HepG2 (cell line): ENCODE measurements around the gene CYP2U1. TPM values are rescaled to one million over a fixed set of nuclear protein-coding genes. Genes with fewer than 3 reads are reported as not detected.
A peak's percentile ranks its signal among the peaks of the same experiment; 100 is the strongest.

Source experiments
- ATF1 ChIP-seq: IDR thresholded peaks from 2 replicates; pipeline ENCODE4 v1.6.1; 2016; ENCODE audit warnings: mild to moderate bottlenecking, control low read depth
- ATF4 ChIP-seq, 2 experiments: fragments of 450-650 bp in 1 of 2; sonication (generic) in 1 of 2; formaldehyde crosslinking; IDR thresholded peaks; 2 replicates each; pipeline versions ENCODE4 v1.5.0 to v1.8.0; 2020 to 2022; ENCODE audit warnings: mild to moderate bottlenecking in 1 of 2, missing genetic modification reagents in 1 of 2
- BCL6 ChIP-seq: IDR thresholded peaks from 2 replicates; pipeline ENCODE4 v1.6.1; 2016; ENCODE audit warnings: missing genetic modification reagents, missing compliant biosample characterization
- CENPBD1 ChIP-seq: sonication (generic); formaldehyde crosslinking; IDR thresholded peaks from 2 replicates; pipeline ENCODE4 v1.8.0; 2022; ENCODE audit warnings: missing genetic modification reagents, low read depth, mild to moderate bottlenecking, borderline replicate concordance
- ELF1 ChIP-seq: sonication (generic); formaldehyde crosslinking; IDR thresholded peaks from 2 replicates; pipeline ENCODE4 v1.4.0; 2020; ENCODE audit warnings: missing genetic modification reagents
- HNF4G ChIP-seq, 2 experiments: sonication (generic) in 1 of 2; formaldehyde crosslinking in 1 of 2; IDR thresholded peaks; 2 replicates each; pipeline versions ENCODE4 v1.4.0 to v1.6.1; 2011 to 2020; ENCODE audit warnings: borderline replicate concordance in 2 of 2, low read depth in 2 of 2, mild to moderate bottlenecking in 2 of 2, low read length in 1 of 2, missing genetic modification reagents in 1 of 2, moderate library complexity in 1 of 2
- NFE2L1 ChIP-seq: sonication (generic); formaldehyde crosslinking; IDR thresholded peaks from 2 replicates; pipeline ENCODE4 v1.4.0; 2020; ENCODE audit warnings: missing genetic modification reagents, mild to moderate bottlenecking, borderline replicate concordance
- PRDM10 ChIP-seq: sonication (generic); formaldehyde crosslinking; IDR thresholded peaks from 2 replicates; pipeline ENCODE4 v1.4.0; 2020; ENCODE audit warnings: low read depth, missing genetic modification reagents
- SIN3A ChIP-seq: IDR thresholded peaks from 2 replicates; pipeline ENCODE4 v1.6.1; 2011; ENCODE audit warnings: low read depth, mild to moderate bottlenecking, control low read depth, low read length, borderline replicate concordance
- THRA ChIP-seq: sonication (generic); formaldehyde crosslinking; IDR thresholded peaks from 2 replicates; pipeline ENCODE4 v1.4.0; 2020; ENCODE audit warnings: missing genetic modification reagents, borderline replicate concordance
- U2AF1 ChIP-seq: fragments of 200-400 bp; formaldehyde crosslinking; optimal IDR thresholded peaks from 2 replicates; pipeline ENCODE3; 2017; ENCODE audit warnings: mild to moderate bottlenecking, low read depth, low read length
- ZMAT3 ChIP-seq: sonication (generic); formaldehyde crosslinking; conservative IDR thresholded peaks from 2 replicates; pipeline ENCODE4 v1.7.0; 2021; ENCODE audit warnings: missing genetic modification reagents
- ZMYM4 ChIP-seq: sonication (generic); formaldehyde crosslinking; IDR thresholded peaks from 2 replicates; pipeline ENCODE4 v1.8.1; 2023; ENCODE audit warnings: mild to moderate bottlenecking, missing genetic modification reagents
- ZNF101 ChIP-seq: sonication (generic); formaldehyde crosslinking; IDR thresholded peaks from 2 replicates; pipeline ENCODE4 v1.4.0; 2020; ENCODE audit warnings: mild to moderate bottlenecking, low read depth, missing genetic modification reagents, borderline replicate concordance
- ZNF205 ChIP-seq: IDR thresholded peaks from 2 replicates; pipeline ENCODE4 v1.6.1; 2018; ENCODE audit warnings: missing biosample characterization, missing genetic modification reagents
- ZNF597 ChIP-seq: sonication (generic); formaldehyde crosslinking; IDR thresholded peaks from 2 replicates; pipeline ENCODE4 v1.5.0; 2020; ENCODE audit warnings: missing genetic modification reagents
- ZNF672 ChIP-seq: sonication (generic); formaldehyde crosslinking; IDR thresholded peaks from 2 replicates; pipeline ENCODE4 v1.8.1; 2022; ENCODE audit warnings: missing genetic modification reagents
- ZNF737 ChIP-seq: sonication (generic); formaldehyde crosslinking; IDR thresholded peaks from 2 replicates; pipeline ENCODE4 v1.5.0; 2020; ENCODE audit warnings: missing genetic modification reagents, mild to moderate bottlenecking, borderline replicate concordance
- ZNF782 ChIP-seq: sonication (generic); formaldehyde crosslinking; IDR thresholded peaks from 2 replicates; pipeline ENCODE4 v1.4.0; 2020; ENCODE audit warnings: missing genetic modification reagents, mild to moderate bottlenecking, borderline replicate concordance
- polyA plus RNA-seq, 8 experiments: library from polyadenylated mRNA; depleted of rRNA in 3 of 8; stranded (reverse) in 7 of 8; unstranded in 1 of 8; fragments of >200 nt; fragmentation: Illumina TruSeq in 4 of 8; extraction: Trizol in 4 of 8; gene quantifications; 2 replicates each; pipeline versions ENCODE4 v1.2.1 to v1.2.3, GENCODE V29; 2011 to 2016; ENCODE audit warnings: low read depth in 4 of 8, missing spikeins in 1 of 8, mixed read lengths in 1 of 8; ENCODE audit not compliant: insufficient read depth in 1 of 8
- total RNA-seq, 5 experiments: library from RNA; depleted of rRNA; stranded (reverse); fragments of >200 nt; fragmentation: Illumina TruSeq; extraction: Trizol; gene quantifications; 2 replicates each; pipeline ENCODE4 v1.2.3, GENCODE V29; 2016; ENCODE audit warnings: low read depth in 1 of 5

CYP2U1 gene
- total and polyA plus RNA-seq, 2 of the 13 experiments (the other 11 are each of a cell fraction or from before 2014, with no cell fraction given), result 1.4 to 3.4 TPM

- TF ChIP-seq ZMYM4 (peak; percentile 46; the same call in 1 of the 2 replicates), SIN3A (peak; percentile 51; the same call in 1 of the 2 replicates), ZMAT3 (no peak), U2AF1 (no peak), THRA (CRISPR knock-in tag) (peak; percentile 46; the same call in 1 of the 2 replicates), BCL6 (peak; percentile 70; the same call in 1 of the 2 replicates), CENPBD1 (no peak), ELF1 (no peak), ATF1 (CRISPR knock-in tag) (no peak), HNF4G (IDR thresholded peaks at IDR 0.05; ENCODE audit: borderline replicate concordance, low read depth, low read length) (no peak), HNF4G (CRISPR knock-in tag; IDR thresholded peaks at IDR 0.05; ENCODE audit: borderline replicate concordance, low read depth) (no peak), ATF4 (CRISPR knock-in tag; IDR thresholded peaks at IDR 0.05) (no peak), PRDM10 (CRISPR knock-in tag) (no peak), ZNF782 (CRISPR knock-in tag) (no peak), NFE2L1 (CRISPR knock-in tag) (no peak), ZNF737 (CRISPR knock-in tag) (no peak), ZNF672 (CRISPR knock-in tag) (no peak), ZNF101 (CRISPR knock-in tag) (no peak), ZNF597 (no peak), ZNF205 (CRISPR knock-in tag) (no peak)
These were observed 47.5 kb downstream of the CYP2U1 start (continued) for GRCh38 chr4:107978716-107979451.
